Mesenchymal stem cell (in vitro differentiated cells and primary cell): Measurements from ENCODE around the gene SLC25A17. TPM values are rescaled to one million over a fixed set of nuclear protein-coding genes. Genes with fewer than 3 reads are reported as not detected.
"Not testable (repeated sequence)": the region's sequence is repeated elsewhere in the genome, so short reads cannot be mapped to it uniquely, and the experiment has no call there.

Experiments
- DNase-seq: peaks from one replicate; pipeline ENCODE4 v3.0.0-alpha.2; 2013
- H2AFZ ChIP-seq: one replicate; pipeline ENCODE4 v1.6.1; 2013; ENCODE audit warnings: low read depth, mild to moderate bottlenecking, control low read depth, inconsistent platforms, low read length, moderate library complexity
- H2AK5ac ChIP-seq: 2 replicates; pipeline ENCODE4 v1.6.1; 2013; ENCODE audit warnings: low read length, moderate library complexity, mild to moderate bottlenecking, inconsistent platforms; ENCODE audit not compliant: severe bottlenecking
- H2BK120ac ChIP-seq: one replicate; pipeline ENCODE4 v1.6.1; 2013; ENCODE audit warnings: low read depth, mild to moderate bottlenecking, inconsistent platforms, low read length, moderate library complexity
- H2BK12ac ChIP-seq, 2 experiments: one replicate each; pipeline ENCODE4 v1.6.1; 2013; ENCODE audit warnings: inconsistent platforms in 2 of 2, low read length in 2 of 2, mild to moderate bottlenecking in 2 of 2, moderate library complexity in 2 of 2, control low read depth in 1 of 2
- H2BK15ac ChIP-seq: one replicate; pipeline ENCODE4 v1.6.1; 2013; ENCODE audit warnings: mild to moderate bottlenecking, low read depth, inconsistent platforms; ENCODE audit not compliant: poor library complexity, severe bottlenecking
- H2BK5ac ChIP-seq: 2 replicates; pipeline ENCODE4 v1.6.1; 2013; ENCODE audit warnings: low read depth, mild to moderate bottlenecking, low read length, control low read depth, inconsistent platforms; ENCODE audit not compliant: poor library complexity, severe bottlenecking
- H3K14ac ChIP-seq, 2 experiments: one replicate each; pipeline ENCODE4 v1.6.1; 2013; ENCODE audit warnings: inconsistent platforms in 2 of 2, low read length in 2 of 2, control low read depth in 1 of 2, mild to moderate bottlenecking in 1 of 2, moderate library complexity in 1 of 2
- H3K18ac ChIP-seq, 2 experiments: one replicate each; pipeline ENCODE4 v1.6.1; 2013; ENCODE audit warnings: inconsistent platforms in 2 of 2, low read length in 2 of 2, control low read depth in 1 of 2, low read depth in 1 of 2, mild to moderate bottlenecking in 1 of 2
- H3K23ac ChIP-seq, 2 experiments: one replicate each; pipeline ENCODE4 v1.6.1; 2013; ENCODE audit warnings: inconsistent platforms in 2 of 2, low read length in 2 of 2, mild to moderate bottlenecking in 2 of 2, moderate library complexity in 2 of 2, control low read depth in 1 of 2
- H3K27ac ChIP-seq: 2 replicates; pipeline ENCODE4 v1.5.1; 2013; ENCODE audit warnings: mild to moderate bottlenecking, moderate library complexity, low read length, control low read depth, inconsistent platforms; ENCODE audit not compliant: poor library complexity, severe bottlenecking
- H3K27me3 ChIP-seq, 2 experiments: 2 replicates each; pipeline versions ENCODE4 v1.6.1 to v1.7.0; 2013; ENCODE audit warnings: low read length in 2 of 2, mild to moderate bottlenecking in 2 of 2, moderate library complexity in 2 of 2, control low read depth in 1 of 2, inconsistent platforms in 1 of 2; ENCODE audit not compliant: control insufficient read depth in 1 of 2, insufficient read depth in 1 of 2
- H3K36me3 ChIP-seq, 2 experiments: 2 replicates each; pipeline versions ENCODE4 v1.6.1 to v1.7.0; 2013; ENCODE audit warnings: low read length in 2 of 2, control low read depth in 1 of 2, inconsistent platforms in 1 of 2, low read depth in 1 of 2, mild to moderate bottlenecking in 1 of 2; ENCODE audit not compliant: insufficient read depth in 2 of 2, control insufficient read depth in 1 of 2
- H3K4ac ChIP-seq, 2 experiments: one replicate each; pipeline ENCODE4 v1.6.1; 2013; ENCODE audit warnings: inconsistent platforms in 2 of 2, low read length in 2 of 2, mild to moderate bottlenecking in 2 of 2, moderate library complexity in 2 of 2, control low read depth in 1 of 2, low read depth in 1 of 2
- H3K4me1 ChIP-seq: 2 replicates; pipeline ENCODE4 v1.6.1; 2013; ENCODE audit warnings: low read depth, low read length, control low read depth; ENCODE audit not compliant: control insufficient read depth, insufficient read depth
- H3K4me2 ChIP-seq: 2 replicates; pipeline ENCODE4 v1.6.1; 2013; ENCODE audit warnings: low read length, mild to moderate bottlenecking, inconsistent platforms; ENCODE audit not compliant: poor library complexity, severe bottlenecking
- H3K4me3 ChIP-seq, 2 experiments: 2 replicates each; pipeline versions ENCODE4 v1.5.1 to v1.7.0; 2013; ENCODE audit warnings: low read length in 2 of 2, mild to moderate bottlenecking in 2 of 2, control low read depth in 1 of 2, low read depth in 1 of 2; ENCODE audit not compliant: insufficient read depth in 1 of 2
- H3K79me1 ChIP-seq: replicated peaks from 2 replicates; pipeline ENCODE4 v1.6.1; 2013; ENCODE audit warnings: mild to moderate bottlenecking, control low read depth, low read length, inconsistent platforms; ENCODE audit not compliant: poor library complexity, severe bottlenecking
- H3K9ac ChIP-seq: 2 replicates; pipeline ENCODE4 v1.7.0; 2013; ENCODE audit warnings: mild to moderate bottlenecking, low read length, moderate library complexity
- H3K9me3 ChIP-seq: 2 replicates; pipeline ENCODE4 v1.7.0; 2013; ENCODE audit warnings: mild to moderate bottlenecking, low read length; ENCODE audit not compliant: control insufficient read depth
- H4K8ac ChIP-seq: one replicate; pipeline ENCODE4 v1.6.1; 2013; ENCODE audit warnings: inconsistent platforms, mild to moderate bottlenecking, low read length, moderate library complexity
- H4K91ac ChIP-seq: one replicate; pipeline ENCODE4 v1.6.1; 2013; ENCODE audit warnings: mild to moderate bottlenecking, low read length, inconsistent platforms
- WGBS: methylation state at CpG from one replicate; pipeline ENCODE4 v1.1.7; 2013; ENCODE audit warnings: mixed read lengths; 5-methylcytosine and 5-hydroxymethylcytosine counted together
- polyA plus RNA-seq, 2 experiments: library from polyadenylated mRNA; stranded (reverse); fragments of 200-250 nt; gene quantifications; one replicate each; pipeline ENCODE4 v1.2.3, GENCODE V29; 2013

SLC25A17 gene
- polyA plus RNA-seq (2013, experiment 1 of 2) = 13.0 TPM
- 13.9 TPM for polyA plus RNA-seq (2013, experiment 2 of 2)

GRCh38 chr22:40818747-40819598, at the start of gene SLC25A17:
TSS of gene SLC25A17 (minus strand) at chr22:40819346. CDS start at chr22:40819248, 98 bp downstream.
- no peaks in the 10 kb centered on the region for H3K9me3 ChIP-seq
- peaks cover 8% of the 10 kb centered on the region for H3K4me1 ChIP-seq
- H4K8ac ChIP-seq = peak within 1 kb of the TSS; percentile 98
- H3K4me3 ChIP-seq = peak within 1 kb of the TSS; percentile 85 to 96
- peak within 1 kb of the TSS; percentile 94 for H2BK15ac ChIP-seq
- peak within 1 kb of the TSS in 1 of 2 experiments; percentile 64 for H2BK12ac ChIP-seq
- H3K27me3 ChIP-seq = no peaks in the 10 kb centered on the region
- H2BK120ac ChIP-seq = peak within 1 kb of the TSS; percentile 75
- H3K36me3 ChIP-seq = peaks cover 5 to 25% of the 10 kb centered on the region in 2 experiments
- H3K23ac ChIP-seq = no peak within 1 kb of the TSS
- H3K4ac ChIP-seq = peak within 1 kb of the TSS; percentile 80 to 86
- H3K79me1 ChIP-seq = peaks cover 15% of the 10 kb centered on the region
- H3K18ac ChIP-seq = peak within 1 kb of the TSS; percentile 3 to 92
- H2AK5ac ChIP-seq = no peak within 1 kb of the TSS
- WGBS = under 1% methylated on average over 44 of the region's 61 CpGs
- peak within 1 kb of the TSS; percentile 98 for H2AFZ ChIP-seq
- peak within 1 kb of the TSS; percentile 86 for H3K4me2 ChIP-seq
- H3K9ac ChIP-seq = peak within 1 kb of the TSS; percentile 89
- peak; percentile 86 for DNase-seq
- peak within 1 kb of the TSS in 1 of 2 experiments; percentile 98 for H3K14ac ChIP-seq
- no peak within 1 kb of the TSS for H2BK5ac ChIP-seq
- peak within 1 kb of the TSS; percentile 64 for H3K27ac ChIP-seq
- H4K91ac ChIP-seq = peak within 1 kb of the TSS; percentile 90

GRCh38 chr22:40868379-40868778, 49.2 kb upstream of the SLC25A17 start:
- H2BK5ac ChIP-seq, H3K9me3 ChIP-seq, DNase-seq, H3K4me3 ChIP-seq, H2BK15ac ChIP-seq, H4K91ac ChIP-seq, H4K8ac ChIP-seq, H3K27me3 ChIP-seq, H2BK120ac ChIP-seq, H3K18ac ChIP-seq, H2AK5ac ChIP-seq, H3K9ac ChIP-seq, H2AFZ ChIP-seq, H3K4ac ChIP-seq, H2BK12ac ChIP-seq, H3K14ac ChIP-seq, H3K27ac ChIP-seq, H3K4me1 ChIP-seq, H3K4me2 ChIP-seq, H3K23ac ChIP-seq: not testable (repeated sequence)
- peaks cover under 1 to 43% of the 10 kb centered on the region in 2 experiments for H3K36me3 ChIP-seq
- H3K79me1 ChIP-seq = peaks cover 15% of the 10 kb centered on the region
- WGBS = 96% methylated on average over 5 of the region's 6 CpGs

GRCh38 chr22:40867109-40867508, 48.0 kb upstream of the SLC25A17 start:
- WGBS = 100% methylated on average over 1 of the region's 2 CpGs

GRCh38 chr22:40862537-40862936, 43.4 kb upstream of the SLC25A17 start:
- Histone ChIP-seq H3K4me2 (no peak overlapping the region), H3K4ac (no peak overlapping the region), H2BK120ac (no peak overlapping the region), H4K8ac (no peak overlapping the region), H3K18ac (no peak overlapping the region), H2BK15ac (no peak overlapping the region), H2AFZ (no peak overlapping the region), H3K36me3 (peaks cover 0 to 28% of the 10 kb centered on the region in 2 experiments), H3K23ac (no peak overlapping the region), H2BK5ac (no peak overlapping the region), H4K91ac (no peak overlapping the region), H3K9me3 (no peaks in the 10 kb centered on the region), H3K4me1 (peaks cover 4% of the 10 kb centered on the region), H3K4me3 (no peak overlapping the region), H2BK12ac (no peak overlapping the region), H3K27ac (no peak overlapping the region), H3K27me3 (no peaks in the 10 kb centered on the region), H3K79me1 (peaks cover 18% of the 10 kb centered on the region), H2AK5ac (no peak overlapping the region), H3K14ac (no peak overlapping the region), H3K9ac (no peak overlapping the region)
- DNase-seq = no peak
- WGBS = 100% methylated on average over 1 of the region's 2 CpGs

More at GRCh38 chr22:40867109-40867508, 48.0 kb upstream of the SLC25A17 start:
- Histone ChIP-seq H2BK120ac (no peak overlapping the region), H2BK12ac (no peak overlapping the region), H2BK15ac (no peak overlapping the region), H3K4me2 (no peak overlapping the region), H2AFZ (no peak overlapping the region), H2BK5ac (no peak overlapping the region), H4K8ac (no peak overlapping the region), H3K14ac (no peak overlapping the region), H4K91ac (no peak overlapping the region), H3K27me3 (no peaks in the 10 kb centered on the region), H3K9ac (no peak overlapping the region), H2AK5ac (no peak overlapping the region), H3K27ac (no peak overlapping the region), H3K4ac (no peak overlapping the region), H3K23ac (no peak overlapping the region), H3K18ac (no peak overlapping the region), H3K9me3 (no peaks in the 10 kb centered on the region), H3K4me1 (peaks cover 2% of the 10 kb centered on the region), H3K36me3 (peaks cover 0 to 41% of the 10 kb centered on the region in 2 experiments), H3K79me1 (peaks cover 18% of the 10 kb centered on the region), H3K4me3 (no peak overlapping the region)
- DNase-seq = no peak
